Ovary (tissue), 3 donors: ENCODE results near the gene TGFBI.

Source experiments
- CTCF ChIP-seq, 3 donors: fragments of 450-650 bp in 2 of 3; fragments of 200-600 bp in 1 of 3; IDR thresholded peaks; one replicate each; pipeline versions ENCODE4 v1.5.1 to v1.8.0; 2016 to 2022; ENCODE audit warnings: antibody characterized with exemption in 3 of 3, mild to moderate bottlenecking in 1 of 3
- POLR2A ChIP-seq: fragments of 450-650 bp; IDR thresholded peaks from one replicate; pipeline ENCODE4 v1.6.1; 2017; ENCODE audit warnings: antibody characterized with exemption, mild to moderate bottlenecking, moderate library complexity
- donor health status: DM: no; HTN: no; CAD: no.

DNA sequence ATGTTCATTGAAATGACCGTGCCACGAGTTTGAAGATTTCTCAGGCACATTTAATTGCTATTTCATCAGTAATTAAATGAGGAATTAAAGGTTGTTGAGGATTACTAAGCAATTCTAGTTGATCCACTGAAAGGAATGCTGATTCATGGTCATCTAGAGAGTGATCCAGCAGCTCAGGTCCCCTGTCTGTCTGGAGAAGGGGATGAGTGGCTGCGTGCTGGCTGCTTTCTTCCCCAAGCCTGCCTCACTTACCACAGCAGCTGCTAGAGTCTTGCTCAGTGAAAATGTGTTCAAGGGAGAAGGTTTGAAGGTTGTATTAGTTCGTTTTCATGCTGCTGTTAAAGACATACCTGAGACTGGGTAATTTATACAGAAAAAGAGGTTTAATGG is 7.8 kb upstream of the TGFBI start:
- TF ChIP-seq CTCF (IDR thresholded peaks at IDR 0.05) (no peak), POLR2A (no peak)
